UCSD-AML1 (cell line): ENCODE data around the gene RHOB.

Experiments
- DNase-seq: peaks from one replicate; lab custom pipeline; 2025; ENCODE audit not compliant: unreplicated experiment; lab: John Stamatoyannopoulos, UW

Gene RHOB

DNA sequence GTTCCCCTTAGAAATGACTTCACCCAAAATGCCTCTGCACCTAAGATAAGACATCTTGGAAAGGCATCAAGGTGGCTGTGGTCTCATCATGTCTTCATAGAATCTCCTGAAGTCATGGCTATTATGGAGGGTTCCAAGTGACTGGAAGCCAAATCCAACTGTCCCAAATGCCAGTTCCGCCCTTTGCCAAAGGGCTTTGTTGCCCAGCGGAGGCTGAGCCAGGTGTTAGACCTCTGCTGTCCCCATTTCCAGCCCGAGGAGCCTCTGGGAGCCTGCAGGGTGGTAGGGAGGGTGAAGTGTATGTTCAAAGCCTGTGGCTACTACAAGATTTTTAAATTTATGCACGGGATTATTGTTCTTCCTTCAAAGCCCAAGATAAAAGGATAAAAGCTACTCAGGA lies 25.7 kb downstream of the RHOB start:
- no peak for DNase-seq

DNA sequence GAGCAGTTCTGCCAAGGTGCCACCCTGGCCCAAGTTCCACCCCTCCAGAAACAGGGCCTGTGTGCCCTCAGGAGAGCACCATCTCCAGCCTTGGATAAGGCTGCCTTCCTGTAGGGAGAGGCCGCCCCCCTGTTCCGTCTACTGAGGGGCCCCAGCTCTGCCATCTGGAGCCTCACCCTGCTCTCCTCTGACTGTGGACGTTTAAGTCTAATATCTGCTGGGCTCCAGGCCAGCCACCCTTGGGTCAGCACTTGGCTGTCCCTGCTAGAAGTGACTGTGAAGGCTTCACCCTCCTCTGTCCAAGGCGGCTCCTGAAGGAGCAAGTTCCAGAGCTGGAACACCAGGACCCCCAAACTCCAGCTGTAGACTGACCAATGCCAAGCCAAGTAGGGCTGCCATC lies 26.3 kb downstream of the RHOB start:
- DNase-seq = no peak

DNA sequence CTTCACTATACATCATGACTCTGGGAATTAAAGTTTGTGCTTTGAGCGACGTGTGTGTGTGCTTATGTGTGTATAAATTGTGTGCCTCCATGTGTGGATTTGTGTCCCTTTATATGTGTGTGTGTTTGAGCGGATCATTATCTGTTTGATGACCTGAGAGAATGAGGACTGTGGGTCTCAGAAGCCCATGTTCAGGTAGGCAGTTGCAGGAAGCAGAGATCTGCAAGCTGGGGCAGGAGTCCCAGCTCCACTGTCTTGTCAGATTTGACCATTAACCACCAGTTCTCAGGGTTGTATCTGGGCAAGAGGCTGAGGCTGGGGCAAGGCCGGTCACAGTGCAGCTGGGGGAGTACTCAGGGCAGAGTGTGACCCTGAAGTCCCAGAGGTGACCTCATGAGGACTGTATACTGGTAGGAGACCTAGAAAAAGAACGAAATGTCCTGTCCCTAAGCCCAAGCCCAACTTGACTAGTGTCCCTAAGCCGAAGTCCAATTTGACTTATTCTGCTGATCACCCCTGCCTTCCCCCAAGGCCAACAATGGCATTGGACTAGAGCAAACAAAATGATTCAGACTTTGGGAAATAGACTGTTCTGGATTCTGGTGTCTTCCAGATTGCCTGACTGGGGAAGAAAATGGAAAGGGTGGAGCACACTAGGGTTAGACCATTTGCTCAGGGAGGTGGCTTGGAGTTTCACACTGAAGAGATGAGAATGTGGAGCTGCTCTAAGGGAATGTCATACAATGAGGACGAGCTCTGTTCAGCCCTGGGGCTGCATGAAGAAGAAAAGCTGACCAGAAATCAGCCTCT lies 28.1 kb downstream of the RHOB start:
- no peak for DNase-seq

DNA sequence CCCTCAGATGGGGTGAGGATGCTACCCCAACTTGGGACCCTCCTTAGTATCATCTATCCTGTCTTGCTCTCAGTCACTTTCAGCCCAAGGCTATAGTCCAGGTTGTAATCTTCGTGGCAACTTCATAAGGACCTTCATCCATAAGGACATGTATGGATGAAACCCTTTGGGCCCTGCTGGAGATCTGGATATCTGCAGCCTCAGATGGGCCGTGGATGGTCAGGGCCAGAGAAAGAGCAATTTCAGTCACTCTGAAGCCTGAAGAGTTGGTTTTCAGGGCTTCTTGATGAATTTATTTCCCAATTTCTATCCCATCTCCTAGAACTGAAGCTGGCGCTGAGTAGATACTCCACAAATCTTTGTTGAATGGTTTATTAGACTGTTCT lies 28.7 kb downstream of the RHOB start:
- DNase-seq = no peak

DNA sequence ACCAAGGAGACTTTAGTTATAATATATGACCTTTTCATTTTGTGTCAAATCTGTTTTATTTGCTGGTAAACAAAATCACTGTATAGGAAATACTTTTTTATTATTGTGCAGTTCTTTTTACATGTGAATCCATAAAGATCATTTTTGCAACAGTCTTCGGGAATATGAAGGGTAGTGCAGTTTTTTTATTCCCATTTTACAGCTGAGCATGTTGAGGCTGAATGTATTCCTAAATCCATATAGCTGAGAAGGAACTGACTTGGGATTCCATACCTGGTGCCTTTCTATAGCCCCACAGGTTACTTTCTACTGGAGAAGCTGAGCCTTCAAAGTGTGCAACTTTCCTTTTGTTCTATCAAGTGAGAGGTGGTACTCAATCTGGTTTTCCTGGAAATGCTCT lies 29.6 kb downstream of the RHOB start:
- no peak for DNase-seq

DNA sequence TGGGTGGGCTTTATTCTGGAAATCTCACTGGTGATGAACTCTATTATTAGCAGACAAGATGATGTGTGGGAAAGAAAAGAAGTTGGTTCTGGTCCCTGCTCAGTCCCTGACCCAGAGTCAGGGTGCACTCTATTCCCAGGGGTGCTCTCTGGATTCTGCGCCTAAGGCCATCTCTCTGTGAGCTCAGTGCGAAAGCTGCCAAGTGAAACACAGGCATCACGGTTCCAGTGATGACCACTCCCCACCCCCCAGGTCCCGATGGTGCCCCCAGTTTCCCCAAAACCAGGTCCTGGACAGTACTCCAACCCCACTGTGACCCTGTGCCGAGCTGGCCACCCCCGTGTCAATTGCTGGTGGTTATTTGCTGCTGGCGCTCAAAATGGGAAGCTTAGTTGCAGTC lies 30.1 kb downstream of the RHOB start:
- DNase-seq = no peak

DNA sequence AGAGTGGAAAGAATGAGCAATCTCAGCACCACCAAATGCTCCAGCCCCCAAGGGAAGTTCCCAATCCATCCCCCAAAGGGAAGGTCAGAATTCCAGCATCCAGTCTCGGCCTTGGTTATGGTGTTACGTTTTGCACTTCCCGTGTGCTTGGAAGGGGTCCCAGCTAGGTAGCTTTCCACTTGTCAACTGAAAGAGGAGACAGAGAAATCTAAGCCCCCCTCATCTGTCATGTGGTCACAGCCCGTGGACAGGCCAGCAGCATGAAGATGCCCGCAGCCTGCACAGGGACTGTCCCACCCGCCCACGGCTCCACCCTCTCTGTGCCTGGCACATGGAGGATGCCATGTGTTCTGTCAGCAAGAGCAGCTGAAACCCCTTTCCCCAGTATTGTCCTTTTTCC lies 32.1 kb downstream of the RHOB start:
- DNase-seq = no peak

DNA sequence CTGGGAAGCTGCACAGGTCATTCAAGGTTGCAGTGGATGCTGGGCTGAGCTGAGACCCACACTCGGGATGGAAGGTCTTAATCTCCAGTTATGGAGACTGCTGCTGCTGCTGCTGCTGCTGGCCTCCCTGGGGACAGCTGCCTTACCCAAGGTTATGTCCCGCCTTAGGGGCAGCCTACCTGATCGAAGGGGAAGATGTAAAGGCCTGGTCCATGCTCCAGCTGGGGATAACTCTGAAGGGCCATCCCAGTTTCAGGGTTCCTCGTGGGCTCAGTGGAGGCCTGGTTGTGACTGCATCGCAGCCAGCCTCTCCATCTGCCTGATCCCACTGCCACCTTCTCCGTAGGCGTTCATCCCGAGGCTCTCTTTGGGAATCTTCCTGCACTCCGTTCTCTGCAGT lies 33.0 kb downstream of the RHOB start:
- no peak for DNase-seq

DNA sequence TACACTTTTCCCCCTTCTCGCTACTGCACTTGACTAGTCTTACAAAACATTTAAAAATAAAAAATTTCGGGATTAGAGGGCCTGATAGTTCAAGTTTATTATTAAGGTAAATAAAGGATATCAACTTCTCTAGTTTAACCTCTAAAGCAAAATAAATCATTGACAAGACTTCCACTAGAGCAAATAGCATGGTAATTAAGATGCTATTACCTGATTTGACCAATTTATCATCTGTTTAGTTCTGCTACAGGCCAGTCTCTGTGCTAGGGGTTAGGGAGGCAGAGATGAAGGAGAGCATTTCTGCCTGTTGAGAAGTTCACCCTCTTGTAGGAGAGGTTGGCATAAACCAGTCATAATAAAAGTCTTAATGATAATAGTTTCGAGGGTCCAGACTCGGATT lies 34.0 kb downstream of the RHOB start:
- DNase-seq = no peak

DNA sequence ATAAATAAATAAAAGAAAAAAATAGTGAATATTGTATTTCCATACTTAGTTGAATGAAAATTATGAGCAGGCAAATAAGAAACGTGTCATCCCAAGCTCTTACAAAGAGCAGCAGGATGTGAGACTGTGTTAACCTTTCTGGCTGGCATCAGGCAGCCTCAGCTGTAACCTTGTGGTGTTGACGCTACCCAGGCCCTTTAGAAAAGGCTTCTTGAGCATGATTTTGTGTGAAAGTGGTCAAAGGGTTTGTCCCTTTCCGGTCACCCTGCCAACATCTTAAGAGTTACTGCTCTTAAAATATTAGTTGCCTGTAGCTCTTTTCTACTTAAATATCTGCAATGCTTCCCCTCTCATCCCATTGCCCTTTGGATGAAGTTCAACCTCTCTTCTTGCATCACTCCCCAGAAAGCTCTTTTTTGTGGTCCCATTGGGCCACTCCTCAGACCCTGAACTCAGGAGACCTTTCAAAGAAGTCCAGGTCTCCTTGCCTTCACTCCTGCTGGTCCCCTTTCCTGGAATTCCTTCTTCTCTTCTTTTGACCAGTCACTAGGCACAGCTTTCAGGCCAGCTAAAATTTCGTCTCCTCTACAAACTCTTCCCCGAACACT lies 35.0 kb downstream of the RHOB start:
- no peak for DNase-seq

DNA sequence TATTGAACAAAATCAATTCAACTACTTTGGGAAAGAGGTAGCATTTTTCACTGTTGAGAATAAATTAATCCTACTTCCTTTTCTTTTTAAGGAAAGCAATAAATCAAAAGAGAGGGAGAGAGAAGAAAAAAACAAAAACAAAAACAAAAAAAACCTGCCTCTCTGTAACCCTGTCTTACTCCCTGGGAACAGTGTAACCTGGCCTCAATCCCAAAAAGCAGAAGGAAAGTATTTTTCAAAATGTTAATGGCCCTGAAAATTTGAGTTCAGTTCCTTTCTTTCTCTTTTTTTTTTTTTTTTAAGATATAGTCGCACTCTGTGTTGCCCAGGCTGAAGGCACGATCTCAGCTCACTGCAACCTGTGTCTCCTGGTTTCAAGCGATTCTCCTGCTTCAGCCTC lies 35.9 kb downstream of the RHOB start:
- DNase-seq = no peak

DNA sequence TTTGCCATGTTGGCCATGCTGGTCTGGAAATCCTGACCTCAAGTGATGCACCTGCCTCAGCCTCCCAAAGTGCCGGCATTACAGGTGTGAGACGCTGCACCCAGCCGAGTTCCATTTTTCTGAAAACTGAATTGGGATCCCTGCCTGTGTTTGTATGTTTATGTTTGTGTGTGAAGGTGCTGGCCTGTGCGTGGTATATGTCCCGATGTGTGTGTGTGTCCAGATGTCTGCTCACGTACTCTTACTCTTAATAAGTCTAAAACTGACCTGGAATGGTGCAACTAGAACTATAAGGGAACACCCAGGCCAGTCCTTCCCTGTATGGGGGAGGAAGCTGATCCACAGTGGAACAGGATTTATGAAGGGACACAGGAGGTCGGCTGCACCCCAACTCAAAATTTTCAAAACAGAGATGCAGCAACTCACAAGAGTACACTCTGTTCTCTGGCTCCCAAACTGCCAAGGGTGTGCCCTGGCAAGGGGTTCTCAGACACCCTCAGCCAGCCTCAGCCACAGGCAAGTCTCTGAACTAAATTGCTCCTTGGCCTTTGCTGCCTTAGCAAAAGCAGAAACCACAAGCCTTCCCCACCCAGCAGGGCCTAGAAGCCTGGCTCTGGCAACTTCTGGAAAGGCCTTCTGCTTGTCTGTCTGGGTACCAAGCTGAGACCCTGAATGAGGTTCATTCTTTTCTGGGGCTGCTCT lies 36.5 kb downstream of the RHOB start:
- DNase-seq = no peak

DNA sequence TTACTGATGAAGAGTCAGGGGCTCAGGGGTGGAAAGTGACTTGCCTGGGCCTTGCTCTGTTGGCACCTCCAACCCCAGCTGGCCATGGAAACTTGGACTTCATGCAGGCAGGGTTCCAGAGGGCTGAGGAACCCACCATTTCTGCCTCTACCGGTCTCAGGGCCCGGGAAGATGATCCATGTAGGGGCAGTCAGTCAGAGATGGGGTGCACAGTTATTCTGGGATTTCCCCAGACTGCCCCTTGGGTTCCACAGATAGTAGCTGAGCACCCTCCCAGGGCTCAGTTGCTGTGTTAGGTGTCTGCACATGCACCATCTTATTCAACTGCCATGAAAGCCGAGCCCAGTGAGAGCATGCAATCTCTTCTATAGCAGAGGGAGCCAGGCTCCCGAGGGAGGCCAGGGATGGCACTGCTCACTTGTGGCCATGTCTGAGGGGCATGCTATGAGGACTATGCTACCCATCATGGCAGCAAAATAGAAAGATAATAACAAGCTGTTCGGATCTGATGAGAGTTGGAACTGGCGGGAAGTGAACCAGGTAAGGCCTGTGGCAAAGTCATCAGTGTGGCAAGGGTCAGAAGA lies 37.3 kb downstream of the RHOB start:
- DNase-seq = no peak

DNA sequence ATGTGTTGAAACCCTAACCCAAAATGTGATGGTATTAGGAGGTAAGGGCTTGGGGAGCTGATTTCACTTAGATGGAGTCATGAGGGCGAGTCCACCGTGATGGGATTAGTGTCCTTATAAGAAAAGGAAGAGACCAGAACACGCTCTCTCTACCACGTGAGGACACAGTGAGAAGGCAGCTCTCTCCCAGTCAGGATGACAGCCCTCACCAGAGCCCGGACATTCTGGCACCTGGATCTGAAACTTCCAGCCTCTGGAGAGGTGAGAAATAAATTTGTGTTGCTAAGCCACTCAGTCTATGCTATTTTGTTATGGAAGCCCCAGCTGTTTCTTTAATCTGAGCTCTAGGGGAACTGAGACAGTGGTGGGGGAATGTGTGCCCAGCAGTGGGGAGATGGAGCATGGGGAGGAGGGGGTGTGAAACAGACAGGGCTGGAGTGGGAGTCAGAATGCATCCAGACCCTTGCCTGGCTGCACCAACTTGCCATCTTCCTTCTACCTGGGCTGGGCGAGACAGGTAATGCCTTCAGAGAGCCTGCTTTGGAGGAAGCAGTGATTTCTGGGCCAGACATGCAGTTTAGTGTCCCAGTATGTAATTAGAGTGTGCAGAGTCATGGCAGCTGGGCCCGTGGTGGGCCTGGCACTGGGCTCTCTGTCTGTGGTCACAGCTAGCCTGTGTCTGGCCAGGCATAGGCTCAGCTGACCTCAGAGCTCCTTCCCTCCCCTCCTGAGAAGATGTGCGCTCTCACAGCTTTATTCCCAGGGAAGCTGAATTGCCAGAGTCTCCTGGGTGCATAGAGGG lies 38.1 kb downstream of the RHOB start:
- DNase-seq = no peak

DNA sequence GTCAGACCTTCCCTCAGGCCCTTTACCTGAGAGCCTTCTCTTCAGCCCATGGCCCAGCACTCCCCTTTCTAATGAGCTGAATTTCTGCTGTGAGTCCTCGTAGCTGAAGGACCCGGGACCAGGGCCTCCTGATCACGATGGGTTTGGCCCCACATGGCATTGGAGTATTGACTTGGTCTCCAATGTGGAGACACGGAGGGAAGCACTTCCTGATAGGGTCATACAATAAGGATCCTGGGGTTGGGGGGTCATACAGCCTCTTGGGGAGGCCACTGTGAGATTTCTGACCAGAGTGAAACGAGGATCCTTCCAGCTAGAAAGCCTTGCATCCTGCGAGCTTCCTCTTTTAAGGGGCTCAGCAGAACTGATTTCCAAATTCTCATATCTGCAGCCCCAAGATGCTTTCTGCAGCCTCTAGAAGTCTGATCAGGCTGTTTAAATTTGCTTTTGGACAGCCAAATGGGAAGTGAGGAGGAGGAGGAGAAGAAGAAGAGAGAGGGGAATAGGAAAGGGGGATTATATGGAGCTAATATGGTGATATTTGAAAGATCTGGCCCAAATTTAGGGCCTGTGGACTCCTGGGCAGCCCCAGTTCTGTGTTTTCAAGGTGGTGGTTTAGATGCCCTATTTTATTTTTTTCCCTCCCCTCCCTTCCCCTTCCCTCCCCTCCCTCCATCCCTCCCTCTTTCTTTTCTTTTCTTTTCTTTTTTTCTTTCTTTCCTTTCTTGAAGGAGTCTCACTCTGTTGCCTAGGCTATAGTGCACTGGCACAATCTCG lies 38.9 kb downstream of the RHOB start:
- no peak for DNase-seq

DNA sequence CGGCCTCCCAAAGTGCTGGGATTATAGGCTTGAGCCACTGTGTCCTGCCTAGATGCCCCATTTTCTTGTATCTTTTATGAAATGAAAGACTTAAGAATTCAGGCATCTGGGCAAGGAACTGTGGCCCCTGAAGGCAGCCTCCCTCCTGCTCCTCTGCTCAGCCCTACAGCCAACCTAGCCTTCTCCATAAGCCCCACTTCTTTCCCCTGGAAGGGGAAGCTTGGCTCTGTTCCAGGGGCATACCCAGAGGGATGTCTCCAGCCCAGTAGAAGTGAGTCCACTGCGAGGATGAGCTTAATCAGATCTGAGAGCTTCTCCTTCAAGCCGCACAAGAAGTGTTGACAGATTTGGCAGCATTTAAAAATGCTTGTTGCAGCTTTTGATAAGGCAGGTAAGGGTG lies 39.7 kb downstream of the RHOB start:
- no peak for DNase-seq

DNA sequence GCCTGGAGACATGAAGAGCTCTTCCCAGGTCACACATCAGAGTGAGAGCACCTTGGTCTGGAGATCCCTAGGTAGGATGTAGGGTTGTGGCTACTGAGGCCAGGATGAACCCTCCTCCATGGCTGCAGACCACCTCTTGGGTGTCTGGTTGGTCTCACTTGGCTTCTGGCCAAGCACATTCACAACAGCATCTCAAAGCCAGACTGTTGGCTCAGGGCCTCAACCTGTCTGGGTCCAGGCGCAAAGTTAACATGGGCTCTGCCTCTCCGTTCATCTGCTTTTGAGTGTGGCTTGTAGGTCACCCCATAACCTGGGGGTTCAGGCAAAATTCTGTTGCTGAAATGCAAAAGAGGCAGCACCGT lies 40.1 kb downstream of the RHOB start:
- no peak for DNase-seq

DNA sequence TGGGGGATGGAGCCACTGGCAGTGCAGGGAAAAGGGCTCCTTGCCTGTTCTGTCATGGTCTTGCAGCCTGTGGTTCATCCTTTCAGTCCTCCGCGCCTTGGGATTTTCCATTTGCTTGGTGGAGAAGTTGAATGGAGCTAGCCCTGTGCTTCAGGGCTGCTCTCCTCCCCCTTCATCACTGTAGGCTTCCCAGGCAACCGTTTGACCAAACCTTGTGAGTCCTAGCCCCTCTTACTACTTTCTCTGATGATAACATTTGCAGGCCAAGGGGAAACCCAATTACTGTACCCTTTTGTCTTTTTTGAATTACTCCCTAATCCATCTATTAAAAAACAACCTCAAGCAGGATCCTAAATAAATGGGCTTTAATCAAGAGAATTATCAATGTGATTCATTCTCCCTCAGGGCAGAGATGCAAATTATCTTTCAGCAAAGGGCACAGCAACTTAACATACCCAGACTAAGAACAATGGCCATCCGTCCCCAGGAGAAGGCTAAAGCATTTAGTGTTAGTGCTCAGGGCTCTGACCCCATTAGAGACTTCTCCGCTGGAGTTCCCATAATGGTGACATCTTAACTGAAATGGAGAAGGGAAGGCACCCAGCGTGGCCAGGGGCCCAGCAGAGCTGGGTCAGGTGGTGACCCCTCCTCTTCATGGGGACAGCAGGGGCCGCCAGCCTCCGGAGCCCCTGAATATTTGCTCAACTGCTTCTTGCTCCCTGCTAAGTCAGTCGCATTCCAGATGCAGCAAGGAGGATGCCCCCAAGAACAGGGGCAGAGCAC lies 40.7 kb downstream of the RHOB start:
- DNase-seq = no peak

DNA sequence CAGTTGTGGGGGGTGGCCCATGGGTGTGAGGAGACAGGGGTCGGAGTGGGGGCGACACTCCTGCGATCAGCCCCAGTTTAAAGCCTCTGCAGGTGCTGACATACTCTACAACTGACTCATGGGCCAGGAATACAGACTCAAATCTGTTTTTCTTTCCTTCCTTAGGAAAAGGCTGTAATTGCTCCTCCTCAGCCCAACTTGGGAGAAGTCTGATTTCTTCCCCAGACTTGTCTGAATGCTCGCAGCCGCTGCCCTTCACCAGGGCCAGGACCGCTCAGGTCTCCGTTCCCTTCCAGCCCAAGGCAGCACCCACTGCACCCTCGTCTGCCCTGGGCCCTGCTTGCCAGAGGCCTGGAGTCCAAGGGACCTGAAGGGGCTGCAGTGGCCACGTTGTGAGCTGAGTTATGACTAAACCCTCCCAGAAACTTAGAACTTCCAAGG lies 41.3 kb downstream of the RHOB start:
- DNase-seq = no peak

DNA sequence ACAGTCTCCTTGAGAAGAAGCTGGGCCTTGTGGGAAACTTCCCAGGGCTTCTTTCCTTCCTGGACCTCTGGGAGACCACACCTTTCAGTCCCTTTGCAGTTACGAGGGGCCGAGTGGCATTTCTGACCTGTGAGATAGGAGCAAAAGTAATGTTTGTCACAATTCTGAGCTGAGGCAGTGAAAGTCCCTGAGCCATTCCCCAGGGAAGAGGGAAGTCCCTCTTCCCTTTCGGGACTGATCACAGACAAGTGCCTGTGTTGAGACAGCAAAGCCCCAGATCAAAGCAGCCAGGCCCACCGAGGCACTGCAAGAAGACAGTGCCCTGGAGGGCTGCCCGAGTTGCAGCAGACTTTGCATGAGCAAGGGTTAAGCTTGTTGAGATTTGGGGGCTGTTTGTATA lies 41.9 kb downstream of the RHOB start:
- no peak for DNase-seq
